H9 (cell line): Measurements from ENCODE around the gene EML2. TPM values are rescaled to one million over a fixed set of nuclear protein-coding genes. Genes with fewer than 3 reads are reported as not detected.

ENCODE experiments used
- DNase-seq: peaks from one replicate; pipeline ENCODE4 v3.0.0-alpha.2; 2017
- H2AFZ ChIP-seq: one replicate; pipeline ENCODE4 v1.6.1; 2013; ENCODE audit warnings: mild to moderate bottlenecking, low read length, control low read depth, moderate library complexity
- H2AK5ac ChIP-seq: 2 replicates; pipeline ENCODE4 v1.6.1; 2013; ENCODE audit warnings: low read length, control low read depth, mixed read lengths; ENCODE audit not compliant: insufficient read length
- H2BK120ac ChIP-seq: one replicate; pipeline ENCODE4 v1.6.1; 2013; ENCODE audit warnings: low read depth, mild to moderate bottlenecking, low read length, control low read depth, inconsistent platforms; ENCODE audit not compliant: poor library complexity, severe bottlenecking
- H2BK12ac ChIP-seq: 2 replicates; pipeline ENCODE4 v1.6.1; 2013; ENCODE audit warnings: low read length, control low read depth, mixed read lengths, low read depth; ENCODE audit not compliant: insufficient read length
- H2BK15ac ChIP-seq: 2 replicates; pipeline ENCODE4 v1.6.1; 2013; ENCODE audit warnings: low read depth, low read length, control low read depth
- H2BK20ac ChIP-seq: one replicate; pipeline ENCODE4 v1.6.1; 2013; ENCODE audit warnings: low read depth, mild to moderate bottlenecking, low read length, control low read depth, inconsistent platforms; ENCODE audit not compliant: poor library complexity, severe bottlenecking
- H2BK5ac ChIP-seq: 2 replicates; pipeline ENCODE4 v1.6.1; 2013; ENCODE audit warnings: low read length, control low read depth, mixed read lengths; ENCODE audit not compliant: insufficient read length
- H3K14ac ChIP-seq: 2 replicates; pipeline ENCODE4 v1.6.1; 2013; ENCODE audit warnings: low read length, control low read depth; ENCODE audit not compliant: insufficient read depth
- H3K18ac ChIP-seq: 2 replicates; pipeline ENCODE4 v1.6.1; 2013; ENCODE audit warnings: low read depth, mild to moderate bottlenecking, mixed read lengths, low read length, control low read depth; ENCODE audit not compliant: insufficient read length
- H3K23ac ChIP-seq: 2 replicates; pipeline ENCODE4 v1.6.1; 2013; ENCODE audit warnings: low read length, control low read depth, mixed read lengths, low read depth; ENCODE audit not compliant: insufficient read length
- H3K23me2 ChIP-seq: 2 replicates; pipeline ENCODE4 v1.6.1; 2013; ENCODE audit warnings: low read depth, mild to moderate bottlenecking, mixed read lengths, low read length, control low read depth; ENCODE audit not compliant: insufficient read length, poor library complexity, severe bottlenecking
- H3K27ac ChIP-seq: 2 replicates; pipeline ENCODE4 v1.5.1; 2013; ENCODE audit warnings: low read length, control low read depth, mixed read lengths, low read depth; ENCODE audit not compliant: insufficient read length
- H3K27me3 ChIP-seq: 2 replicates; pipeline ENCODE4 v1.6.1; 2013; ENCODE audit warnings: low read length, control low read depth, inconsistent platforms; ENCODE audit not compliant: insufficient read depth
- H3K4ac ChIP-seq: 2 replicates; pipeline ENCODE4 v1.6.1; 2013; ENCODE audit warnings: low read depth, mild to moderate bottlenecking, control low read depth, inconsistent platforms, low read length, moderate library complexity
- H3K4me1 ChIP-seq: 2 replicates; pipeline ENCODE4 v1.6.1; 2013; ENCODE audit warnings: low read length, control low read depth, inconsistent platforms; ENCODE audit not compliant: insufficient read depth
- H3K4me2 ChIP-seq: 2 replicates; pipeline ENCODE4 v1.6.1; 2013; ENCODE audit warnings: low read length, control low read depth, mixed read lengths; ENCODE audit not compliant: insufficient read length, insufficient read depth
- H3K56ac ChIP-seq: 2 replicates; pipeline ENCODE4 v1.6.1; 2013; ENCODE audit warnings: low read depth, mild to moderate bottlenecking, mixed read lengths, low read length, control low read depth; ENCODE audit not compliant: insufficient read length
- H3K79me1 ChIP-seq: 2 replicates; pipeline ENCODE4 v1.6.1; 2013; ENCODE audit warnings: low read depth, mild to moderate bottlenecking, moderate library complexity, low read length, control low read depth, inconsistent platforms; ENCODE audit not compliant: insufficient read depth, poor library complexity, severe bottlenecking
- H3K79me2 ChIP-seq: 2 replicates; pipeline ENCODE4 v1.6.1; 2013; ENCODE audit warnings: low read length, control low read depth, inconsistent platforms; ENCODE audit not compliant: insufficient read depth
- H3K9ac ChIP-seq: 2 replicates; pipeline ENCODE4 v1.6.1; 2013; ENCODE audit warnings: low read length, control low read depth, mixed read lengths; ENCODE audit not compliant: insufficient read length; ENCODE audit errors: extremely low read depth
- H3K9me3 ChIP-seq: one replicate; pipeline ENCODE4 v1.6.1; 2013; ENCODE audit warnings: low read depth, low read length, inconsistent platforms; ENCODE audit not compliant: control insufficient read depth
- H3T11ph ChIP-seq: one replicate; pipeline ENCODE4 v1.6.1; 2013; ENCODE audit warnings: mild to moderate bottlenecking, low read length, control low read depth, inconsistent platforms
- H4K20me1 ChIP-seq: one replicate; pipeline ENCODE4 v1.6.1; 2013; ENCODE audit not compliant: control insufficient read depth, insufficient read length, insufficient read depth
- H4K5ac ChIP-seq: 2 replicates; pipeline ENCODE4 v1.6.1; 2013; ENCODE audit warnings: low read depth, mild to moderate bottlenecking, mixed read lengths, low read length, control low read depth; ENCODE audit not compliant: insufficient read length
- H4K8ac ChIP-seq: replicated peaks from 2 replicates; pipeline ENCODE4 v1.6.1; 2013; ENCODE audit warnings: low read length, control low read depth, mixed read lengths, low read depth; ENCODE audit not compliant: insufficient read length
- H4K91ac ChIP-seq: 2 replicates; pipeline ENCODE4 v1.6.1; 2013; ENCODE audit warnings: low read depth, mild to moderate bottlenecking, moderate library complexity, mixed read lengths, low read length, control low read depth; ENCODE audit not compliant: insufficient read length
- H3K27ac Mint-ChIP-seq, 3 experiments: 2 replicates in 2 of 3; 3 replicates in 1 of 3; pipeline ENCODE4 v1.8.0; 2020 to 2021; ENCODE audit warnings: mixed read lengths in 3 of 3, mild to moderate bottlenecking in 1 of 3, moderate library complexity in 1 of 3
- H3K27me3 Mint-ChIP-seq: 2 replicates; pipeline ENCODE4 v1.8.0; 2021; ENCODE audit warnings: low read depth, mild to moderate bottlenecking, moderate library complexity, mixed read lengths
- H3K36me3 Mint-ChIP-seq, 3 experiments: 2 replicates in 2 of 3; 3 replicates in 1 of 3; pipeline ENCODE4 v1.8.0; 2020 to 2021; ENCODE audit warnings: low read depth in 3 of 3, mixed read lengths in 3 of 3; ENCODE audit not compliant: insufficient read depth in 1 of 3
- H3K4me1 Mint-ChIP-seq, 2 experiments: 2 replicates each; pipeline ENCODE4 v1.8.0; 2020; ENCODE audit warnings: mixed read lengths in 2 of 2
- H3K4me3 Mint-ChIP-seq, 2 experiments: 2 replicates in 1 of 2; 3 replicates in 1 of 2; pipeline ENCODE4 v1.8.0; 2020 to 2021; ENCODE audit warnings: mild to moderate bottlenecking in 2 of 2, mixed read lengths in 2 of 2, moderate library complexity in 1 of 2
- H3K9me3 Mint-ChIP-seq, 2 experiments: 2 replicates in 1 of 2; 3 replicates in 1 of 2; pipeline ENCODE4 v1.8.0; 2020; ENCODE audit warnings: mild to moderate bottlenecking in 2 of 2, mixed read lengths in 2 of 2, moderate library complexity in 1 of 2
- WGBS: extraction: QIAGEN DNeasy Blood & Tissue Kit; methylation state at CpG from one replicate; pipeline ENCODE4 v1.1.7; 2013; ENCODE audit warnings: missing lambda C conversion rate, low lambda C conversion rate, mixed read lengths; ENCODE audit not compliant: insufficient read length; ENCODE audit errors: extremely low coverage; 5-methylcytosine and 5-hydroxymethylcytosine counted together
- total RNA-seq: library from RNA; stranded (reverse); gene quantifications from 2 replicates; pipeline ENCODE4 v1.2.1, GENCODE V29; 2021
- TF ChIP-seq, protein P1 (sequence below): fragments of 200-600 bp; sonication (generic); conservative IDR thresholded peaks from 3 replicates; pipeline ENCODE4 v1.8.0; 2021; ENCODE audit warnings: antibody characterized with exemption, mild to moderate bottlenecking

The EML2 gene
- total RNA-seq, 1 experiment from 2014 or later: 22.6 TPM

DNA sequence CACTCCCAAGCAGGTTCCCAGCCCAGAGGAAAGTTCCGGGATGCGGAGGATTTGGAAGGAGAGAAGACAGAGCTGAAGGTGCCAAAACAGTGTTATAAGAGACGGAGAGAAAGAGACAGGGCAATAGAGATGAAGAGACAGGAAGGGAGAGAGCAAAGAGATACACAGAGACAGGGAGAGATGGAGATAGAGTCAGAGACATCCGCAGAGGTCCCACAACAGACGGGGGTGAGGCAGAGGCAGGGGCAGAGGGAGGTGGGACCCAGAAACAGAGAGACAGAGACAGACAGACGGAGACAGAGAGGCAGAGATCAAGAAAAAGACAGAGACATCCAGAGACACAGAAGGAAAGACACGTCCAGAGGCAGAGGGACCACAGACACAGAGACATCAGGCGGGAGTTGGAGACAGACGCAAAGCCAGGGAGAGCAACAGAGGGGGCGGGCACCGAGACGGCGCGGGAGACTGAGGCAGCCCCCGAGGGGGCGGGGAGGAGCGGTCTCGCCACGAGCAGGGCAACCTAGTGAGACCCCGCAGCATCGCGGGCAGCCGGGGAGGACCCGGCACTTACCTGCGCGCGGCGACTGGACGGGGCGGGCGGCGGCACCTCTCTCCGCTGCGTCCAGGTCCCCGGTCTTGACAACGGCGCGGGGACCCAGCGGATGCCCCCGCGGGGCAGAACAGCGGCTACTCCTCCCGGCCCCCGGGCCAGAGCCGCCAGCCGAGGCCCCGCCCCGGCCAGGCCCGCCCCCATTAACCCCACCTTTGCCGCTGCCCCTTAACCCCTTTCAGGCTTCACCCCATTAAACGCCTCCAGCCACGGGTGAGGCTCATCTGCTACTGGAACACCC, 37.4 kb downstream of the EML2 start, which contains the start of gene GPR4:
GPR4 (minus strand) TSS at position 689 of the 851 bp plus-strand sequence. CDS start 10,346 bp downstream, outside the sequence.
- TF ChIP-seq, protein P1, sequence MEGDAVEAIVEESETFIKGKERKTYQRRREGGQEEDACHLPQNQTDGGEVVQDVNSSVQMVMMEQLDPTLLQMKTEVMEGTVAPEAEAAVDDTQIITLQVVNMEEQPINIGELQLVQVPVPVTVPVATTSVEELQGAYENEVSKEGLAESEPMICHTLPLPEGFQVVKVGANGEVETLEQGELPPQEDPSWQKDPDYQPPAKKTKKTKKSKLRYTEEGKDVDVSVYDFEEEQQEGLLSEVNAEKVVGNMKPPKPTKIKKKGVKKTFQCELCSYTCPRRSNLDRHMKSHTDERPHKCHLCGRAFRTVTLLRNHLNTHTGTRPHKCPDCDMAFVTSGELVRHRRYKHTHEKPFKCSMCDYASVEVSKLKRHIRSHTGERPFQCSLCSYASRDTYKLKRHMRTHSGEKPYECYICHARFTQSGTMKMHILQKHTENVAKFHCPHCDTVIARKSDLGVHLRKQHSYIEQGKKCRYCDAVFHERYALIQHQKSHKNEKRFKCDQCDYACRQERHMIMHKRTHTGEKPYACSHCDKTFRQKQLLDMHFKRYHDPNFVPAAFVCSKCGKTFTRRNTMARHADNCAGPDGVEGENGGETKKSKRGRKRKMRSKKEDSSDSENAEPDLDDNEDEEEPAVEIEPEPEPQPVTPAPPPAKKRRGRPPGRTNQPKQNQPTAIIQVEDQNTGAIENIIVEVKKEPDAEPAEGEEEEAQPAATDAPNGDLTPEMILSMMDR: no peak
- Histone ChIP-seq H2BK15ac (no peak within 1 kb of the TSS), H3K4me2 (peak within 1 kb of the TSS; percentile 40), H4K91ac (no peak within 1 kb of the TSS), H2BK12ac (no peak within 1 kb of the TSS), H3K18ac (no peak within 1 kb of the TSS), H3T11ph (no peak within 1 kb of the TSS), H3K9me3 (no peaks in the 10 kb centered on the region), H3K56ac (no peak within 1 kb of the TSS), H3K4me1 (no peaks in the 10 kb centered on the region), H4K5ac (no peak within 1 kb of the TSS), H3K79me1 (no peaks in the 10 kb centered on the region), H3K23me2 (peaks cover 6% of the 10 kb centered on the region), H2BK5ac (no peak within 1 kb of the TSS), H2AFZ (no peak within 1 kb of the TSS), H3K27ac (no peak within 1 kb of the TSS), H3K27me3 (peaks cover 34% of the 10 kb centered on the region), H2BK120ac (no peak within 1 kb of the TSS), H3K9ac (no peak within 1 kb of the TSS), H3K4ac (no peak within 1 kb of the TSS), H3K23ac (no peak within 1 kb of the TSS), H4K20me1 (no peaks in the 10 kb centered on the region), H4K8ac (no peak within 1 kb of the TSS), H3K79me2 (no peaks in the 10 kb centered on the region), H2AK5ac (no peak within 1 kb of the TSS), H3K14ac (no peak within 1 kb of the TSS), H2BK20ac (no peak within 1 kb of the TSS)
- Mint-ChIP-seq H3K27ac (peak within 1 kb of the TSS in 1 of 3 experiments; percentile 40; a peak in 1 of 7 replicates), H3K9me3 (no peaks in the 10 kb centered on the region; a peak in 1 of 5 replicates), H3K4me1 (peaks cover 32 to 53% of the 10 kb centered on the region in 2 experiments), H3K27me3 (peaks cover 68% of the 10 kb centered on the region), H3K4me3 (peak within 1 kb of the TSS; percentile 49 to 80), H3K36me3 (peaks cover 0 to 3% (median 0%) of the 10 kb centered on the region in 3 experiments; a peak in 2 of 7 replicates)
- DNase-seq: peak; percentile 81
- WGBS: no CpG with 5 or more reads among the region's 52 CpGs
